ENCODE data around the gene DCHS1.

The DCHS1 gene

GRCh38 chr11:6599449-6599848 is 56.2 kb downstream of the DCHS1 start:
- DNase-seq (ENCODE audit: low read depth in 2 of 3, low spot score in 2 of 3): no peak

- DNase-seq (ENCODE audit: low read depth in 2 of 3, low spot score in 2 of 3): no peak
These were observed 57.1 kb downstream of the DCHS1 start for GRCh38 chr11:6598555-6598954.

- no peak for DNase-seq (ENCODE audit: low read depth in 2 of 3, low spot score in 2 of 3)
These were observed 59.3 kb downstream of the DCHS1 start for GRCh38 chr11:6596239-6596877.

GRCh38 chr11:6594142-6594768 is 61.4 kb downstream of the DCHS1 start:
- DNase-seq (ENCODE audit: low read depth in 2 of 3, low spot score in 2 of 3): no peak

GRCh38 chr11:6588018-6588417 is 67.6 kb downstream of the DCHS1 start:
- no peak for DNase-seq (ENCODE audit: low read depth in 2 of 3, low spot score in 2 of 3)

GRCh38 chr11:6587360-6587953 is 68.2 kb downstream of the DCHS1 start:
- no peak for DNase-seq (ENCODE audit: low read depth in 2 of 3, low spot score in 2 of 3)

GRCh38 chr11:6586434-6587359 is 68.9 kb downstream of the DCHS1 start:
- no peak for DNase-seq (ENCODE audit: low read depth in 2 of 3, low spot score in 2 of 3)

GRCh38 chr11:6584528-6584927 is 71.1 kb downstream of the DCHS1 start:
- no peak for DNase-seq (ENCODE audit: low read depth in 2 of 3, low spot score in 2 of 3)

- DNase-seq (ENCODE audit: low read depth in 2 of 3, low spot score in 2 of 3): no peak
These were observed 72.0 kb downstream of the DCHS1 start for GRCh38 chr11:6583584-6583983.

GRCh38 chr11:6579681-6580080 is 75.9 kb downstream of the DCHS1 start:
- no peak for DNase-seq (ENCODE audit: low read depth in 2 of 3, low spot score in 2 of 3)

GRCh38 chr11:6578134-6578533 is 77.5 kb downstream of the DCHS1 start:
- DNase-seq (ENCODE audit: low read depth in 2 of 3, low spot score in 2 of 3): no peak

GRCh38 chr11:6576471-6577373 is 78.9 kb downstream of the DCHS1 start:
- DNase-seq (ENCODE audit: low read depth in 2 of 3, low spot score in 2 of 3): no peak

GRCh38 chr11:6574816-6575715 is 80.5 kb downstream of the DCHS1 start:
- no peak for DNase-seq (ENCODE audit: low read depth in 2 of 3, low spot score in 2 of 3)

GRCh38 chr11:6572215-6572614 is 83.4 kb downstream of the DCHS1 start:
- DNase-seq (ENCODE audit: low read depth in 2 of 3, low spot score in 2 of 3): no peak

- DNase-seq (ENCODE audit: low read depth in 2 of 3, low spot score in 2 of 3): no peak
These were observed 84.1 kb downstream of the DCHS1 start for GRCh38 chr11:6571434-6572008.

All from activated CD8-positive, alpha-beta memory T cell treated with anti-CD3 and anti-CD28 coated beads for 48 hours (primary cell).